Measurements from ENCODE around the gene SHLD2.
"Not testable (repeated sequence)": the region's sequence is repeated elsewhere in the genome, so short reads cannot be mapped to it uniquely, and the experiment has no call there.

Gene SHLD2, protein sequence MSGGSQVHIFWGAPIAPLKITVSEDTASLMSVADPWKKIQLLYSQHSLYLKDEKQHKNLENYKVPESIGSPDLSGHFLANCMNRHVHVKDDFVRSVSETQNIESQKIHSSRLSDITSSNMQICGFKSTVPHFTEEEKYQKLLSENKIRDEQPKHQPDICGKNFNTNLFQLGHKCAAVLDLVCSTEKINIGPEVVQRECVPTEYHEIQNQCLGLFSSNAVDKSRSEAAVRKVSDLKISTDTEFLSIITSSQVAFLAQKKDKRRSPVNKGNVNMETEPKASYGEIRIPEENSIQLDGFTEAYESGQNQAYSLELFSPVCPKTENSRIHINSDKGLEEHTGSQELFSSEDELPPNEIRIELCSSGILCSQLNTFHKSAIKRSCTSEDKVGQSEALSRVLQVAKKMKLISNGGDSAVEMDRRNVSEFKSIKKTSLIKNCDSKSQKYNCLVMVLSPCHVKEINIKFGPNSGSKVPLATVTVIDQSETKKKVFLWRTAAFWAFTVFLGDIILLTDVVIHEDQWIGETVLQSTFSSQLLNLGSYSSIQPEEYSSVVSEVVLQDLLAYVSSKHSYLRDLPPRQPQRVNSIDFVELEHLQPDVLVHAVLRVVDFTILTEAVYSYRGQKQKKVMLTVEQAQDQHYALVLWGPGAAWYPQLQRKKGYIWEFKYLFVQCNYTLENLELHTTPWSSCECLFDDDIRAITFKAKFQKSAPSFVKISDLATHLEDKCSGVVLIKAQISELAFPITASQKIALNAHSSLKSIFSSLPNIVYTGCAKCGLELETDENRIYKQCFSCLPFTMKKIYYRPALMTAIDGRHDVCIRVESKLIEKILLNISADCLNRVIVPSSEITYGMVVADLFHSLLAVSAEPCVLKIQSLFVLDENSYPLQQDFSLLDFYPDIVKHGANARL
- 15.0 to 69.5 (median 44.3) reads per million in 17 experiments for total RNA-seq

DNA sequence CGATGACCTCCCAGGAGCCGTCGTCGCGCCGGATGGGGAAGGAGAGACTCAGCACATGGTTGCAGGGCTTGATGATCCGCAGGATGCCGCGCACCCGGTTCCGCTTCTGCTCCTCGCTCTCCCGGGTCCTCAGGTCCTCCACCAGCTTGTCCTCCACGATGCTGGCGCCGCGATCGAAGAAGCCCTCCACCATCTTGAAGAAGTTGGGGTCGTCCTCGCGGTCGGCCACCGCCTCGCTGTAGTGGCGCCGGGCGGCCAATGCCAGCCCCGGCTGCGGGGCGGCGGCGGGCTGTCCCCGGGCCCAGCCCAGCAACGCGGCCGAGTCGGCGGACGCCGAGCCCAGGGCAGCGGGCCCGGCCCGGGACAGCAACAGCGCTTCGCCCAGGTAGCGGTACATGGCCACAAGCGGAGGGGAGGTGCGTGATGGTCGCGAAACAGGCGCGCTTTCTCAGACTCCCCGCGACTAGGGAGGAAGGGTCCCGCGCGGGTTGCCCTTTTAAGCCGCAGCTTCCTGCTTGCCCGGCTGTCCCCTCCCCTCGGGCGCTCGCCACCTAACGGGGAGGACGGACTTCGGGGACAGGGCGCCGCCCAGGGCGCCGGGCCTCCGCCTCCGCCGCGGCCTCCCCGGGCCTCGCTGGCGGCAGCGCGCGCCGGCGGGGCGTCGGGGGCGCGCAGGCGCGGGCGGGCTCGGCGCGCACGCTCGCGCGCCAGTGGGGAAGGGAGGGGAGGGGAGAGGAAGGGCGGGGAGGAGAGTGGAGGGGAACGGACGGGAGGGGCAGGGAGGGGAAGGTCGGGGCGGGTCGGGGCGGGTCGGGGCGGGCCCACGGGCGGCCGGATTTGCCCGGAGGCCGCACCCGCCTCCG is at the start of gene SHLD2, which contains the start of gene GLUD1:
TSS of gene SHLD2 (plus strand) at position 834 of the 863 bp plus-strand sequence. CDS start 56,149 bp downstream, outside the sequence.
TSS of gene GLUD1 (minus strand) at position 471 of the 863 bp plus-strand sequence. CDS start at position 397, 74 bp downstream.
- peak; percentile 94 to 99 (median 98) for DNase-seq

DNA sequence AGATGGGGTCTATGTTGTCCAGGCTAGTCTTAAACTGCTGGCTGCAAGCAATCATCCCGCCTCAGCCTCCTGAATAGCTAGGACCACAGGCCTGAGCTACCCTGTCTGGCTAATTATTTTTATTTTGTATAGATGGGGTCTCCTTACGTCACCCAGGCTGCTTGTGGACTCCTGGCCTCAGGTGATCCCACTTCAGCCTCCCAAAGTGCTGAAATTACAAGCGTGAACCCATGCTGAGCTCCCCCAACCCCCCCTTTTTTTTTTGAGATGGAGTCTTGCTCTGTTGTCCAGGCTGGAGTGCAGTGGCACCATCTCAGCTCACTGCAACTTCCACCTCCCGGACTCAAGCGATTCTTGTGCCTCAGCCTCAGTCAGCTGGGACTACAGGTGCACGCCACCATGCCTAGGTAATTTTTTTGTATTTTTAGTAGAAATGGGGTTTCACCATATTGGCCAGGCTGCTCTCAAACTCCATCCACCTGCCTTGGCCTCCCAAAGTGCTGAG is 49.5 kb upstream of the SHLD2 start:
- DNase-seq, result no peak

DNA sequence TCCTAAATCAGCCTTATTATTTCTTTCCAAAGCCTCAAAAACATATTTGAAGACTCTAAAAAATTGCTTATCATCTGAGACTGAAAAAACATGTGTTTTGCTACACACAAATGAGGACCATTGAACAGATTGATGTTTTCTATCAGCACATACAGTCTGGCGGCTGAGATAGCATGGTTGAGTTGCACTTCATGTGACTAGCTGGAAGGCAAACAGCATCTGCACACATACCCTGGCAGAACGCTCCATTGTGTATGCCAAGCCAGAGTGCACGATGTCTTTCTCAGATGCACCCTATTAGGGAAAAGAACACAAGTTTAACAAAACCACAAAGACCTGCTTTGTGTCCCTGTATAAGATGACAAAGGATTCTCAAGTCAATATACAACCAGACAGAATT is 41.9 kb upstream of the SHLD2 start:
- DNase-seq, result no peak

- DNase-seq, result no peak
Measured at GRCh38 chr10:87053577-87054181, 41.3 kb upstream of the SHLD2 start.

GRCh38 chr10:87054373-87055295 is 40.4 kb upstream of the SHLD2 start:
- DNase-seq, result peak; percentile 75 to 92 (median 84)

- DNase-seq, result no peak
Measured at GRCh38 chr10:87058171-87058570, 36.8 kb upstream of the SHLD2 start.

DNA sequence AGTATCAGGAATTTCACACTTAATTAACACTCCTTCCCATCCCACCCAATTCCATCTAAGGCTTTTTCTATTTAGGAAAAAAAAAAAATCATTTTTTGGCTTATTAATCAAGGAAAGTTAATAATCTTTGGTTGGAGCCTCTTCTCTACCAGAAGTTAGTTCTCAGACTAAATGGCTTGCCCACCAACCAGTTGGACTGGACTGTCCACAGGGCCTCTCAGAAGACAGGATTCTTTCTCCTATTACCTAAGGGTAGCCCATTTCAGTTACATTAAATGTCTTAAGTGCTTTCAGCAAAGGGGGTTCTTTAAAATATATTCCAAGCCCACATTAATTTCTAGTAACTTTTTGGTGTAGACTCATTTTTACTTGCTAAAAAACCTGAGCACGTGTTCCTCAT is 35.6 kb upstream of the SHLD2 start:
- no peak for DNase-seq

DNA sequence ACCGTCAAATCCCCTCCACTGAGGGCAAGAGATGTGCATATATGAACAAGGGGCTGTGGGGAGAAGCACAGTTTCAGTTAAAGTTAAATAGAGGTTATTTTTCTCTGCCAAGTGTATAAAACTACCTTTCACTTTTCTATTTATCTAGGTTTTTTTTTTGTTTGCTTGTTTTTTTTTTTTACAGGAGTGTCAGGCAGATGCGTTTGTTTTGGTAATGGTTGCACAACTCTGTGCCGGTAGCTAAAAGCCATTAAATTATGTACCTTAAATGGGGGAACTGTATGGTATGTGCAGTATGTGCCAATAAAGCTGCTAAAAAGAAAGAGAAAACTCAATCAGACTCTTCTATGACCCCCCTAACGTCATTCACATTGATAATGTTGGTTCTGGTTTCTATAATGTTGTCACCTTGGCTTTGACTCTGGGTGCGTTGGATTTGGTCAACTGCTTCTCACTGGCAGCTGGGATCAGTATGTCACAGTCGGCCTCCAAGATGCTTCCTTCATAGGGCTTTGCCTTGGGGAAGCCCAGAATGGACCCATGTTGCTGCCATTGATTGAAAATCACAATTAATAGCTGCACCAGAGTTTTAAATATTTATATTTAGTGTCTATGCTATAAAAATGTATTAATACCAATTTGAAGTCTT is 34.6 kb upstream of the SHLD2 start:
- DNase-seq, result no peak

DNA sequence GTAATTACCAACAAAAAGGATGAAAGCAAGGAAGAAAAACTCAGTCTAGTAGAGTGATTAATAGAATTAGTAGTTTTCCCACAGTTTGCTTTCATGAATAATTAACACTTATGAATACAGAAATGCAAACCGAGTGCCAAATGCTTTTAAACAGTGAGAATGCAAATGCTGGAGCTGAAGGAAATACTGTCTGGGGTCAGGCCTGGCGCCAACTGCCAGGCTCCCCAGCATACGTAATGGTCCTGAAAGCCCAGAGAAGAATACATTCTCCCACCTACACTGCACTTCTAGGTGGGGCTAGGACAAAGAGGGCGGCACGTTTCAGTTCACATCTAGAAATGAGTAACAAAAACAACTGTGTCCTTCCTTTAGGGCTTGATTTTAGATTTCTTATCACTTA is 30.4 kb upstream of the SHLD2 start:
- DNase-seq, result no peak

- no peak for DNase-seq
Measured at GRCh38 chr10:87066178-87066577, 28.8 kb upstream of the SHLD2 start.

DNA sequence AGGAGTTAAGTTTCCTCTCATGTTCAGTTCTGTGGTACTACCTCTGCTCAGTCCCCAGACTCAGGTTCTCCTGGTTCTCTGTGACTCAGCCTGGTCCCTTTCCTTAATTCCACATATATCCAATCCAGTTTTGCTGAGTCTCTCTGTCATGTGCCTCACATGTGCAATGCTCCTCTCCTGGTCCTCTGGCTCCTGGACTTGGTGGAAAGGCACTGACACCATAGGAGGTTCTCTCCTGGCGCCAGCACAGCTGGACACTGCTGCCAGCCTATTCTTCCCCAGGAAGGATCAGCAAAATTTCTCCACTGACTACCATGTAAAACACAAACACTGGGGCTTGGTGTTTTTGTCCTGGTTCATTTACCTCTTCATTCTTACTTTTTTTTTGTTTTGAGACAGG is 28.1 kb upstream of the SHLD2 start:
- no peak for DNase-seq

DNA sequence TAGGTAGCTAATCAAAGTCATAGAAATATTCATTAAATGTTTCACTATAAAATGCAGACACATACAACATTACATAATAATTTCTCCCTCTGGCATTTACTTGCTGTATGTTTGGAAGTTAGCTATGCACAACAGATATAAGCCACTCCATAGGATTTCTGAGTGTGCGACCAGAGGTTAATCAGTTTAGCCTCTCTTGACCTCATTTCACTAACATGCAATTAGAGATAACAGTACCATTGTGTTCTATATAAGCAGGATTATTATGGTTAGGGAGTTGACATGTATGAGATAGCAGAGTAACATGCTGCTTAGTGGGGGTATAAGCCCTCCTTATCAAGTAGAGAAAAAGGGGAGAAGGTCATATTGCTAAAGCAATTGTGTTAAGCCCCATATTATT is 26.7 kb upstream of the SHLD2 start:
- DNase-seq, result no peak

DNA sequence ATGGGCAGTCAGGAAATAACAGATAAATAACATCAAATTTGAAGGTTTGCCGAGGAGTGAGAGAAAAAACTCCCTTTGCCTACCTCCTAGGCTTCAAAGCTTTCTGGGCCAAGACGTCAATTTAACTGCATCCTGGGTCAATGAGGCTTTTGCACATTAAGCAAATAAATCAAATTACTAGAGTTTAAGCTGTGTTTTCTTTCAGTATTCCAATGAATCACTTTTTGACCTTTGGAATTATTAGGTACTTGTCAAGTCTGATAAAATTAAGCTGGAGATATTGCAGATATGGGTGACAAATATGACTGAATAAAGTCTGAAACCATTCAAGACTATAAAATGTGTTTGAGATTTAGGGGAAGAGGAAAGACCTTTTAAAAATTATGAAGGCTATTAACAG is 22.6 kb upstream of the SHLD2 start:
- DNase-seq, result no peak

GRCh38 chr10:87076421-87076820 is 18.6 kb upstream of the SHLD2 start:
- DNase-seq, result not testable (repeated sequence)

DNA sequence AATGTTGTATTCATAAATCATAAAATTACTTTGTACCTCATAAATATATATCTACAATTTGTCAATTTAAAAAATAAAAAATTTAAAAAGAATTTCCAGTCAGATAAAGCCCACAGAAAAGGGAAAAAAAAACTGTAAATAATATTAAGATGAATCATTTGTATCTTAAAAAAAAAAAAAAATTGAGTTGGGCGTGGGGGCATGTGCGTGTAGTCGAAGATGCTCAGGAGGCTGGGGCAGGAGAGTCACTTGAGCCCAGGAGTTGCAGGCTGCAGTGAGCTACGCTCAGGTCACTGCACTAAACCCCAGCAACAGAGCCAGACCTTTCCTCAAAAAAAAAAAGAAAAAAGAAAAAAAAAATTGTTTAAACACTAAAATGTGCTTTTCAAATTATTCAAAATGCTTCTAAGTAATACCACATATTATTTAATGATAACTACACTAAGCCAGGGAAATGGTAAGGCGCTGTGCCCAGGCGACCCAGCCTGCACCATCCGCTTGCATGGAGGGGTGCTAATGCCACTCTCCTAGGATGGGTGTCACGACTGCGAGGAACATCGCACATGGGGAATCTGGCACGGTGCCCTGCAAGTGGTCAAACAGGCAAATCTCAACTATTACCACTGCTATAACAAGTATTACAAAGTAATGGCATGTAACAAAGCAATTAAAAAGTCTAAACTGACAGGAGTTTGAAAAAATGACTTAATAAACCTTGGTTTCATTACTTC is 15.7 kb upstream of the SHLD2 start:
- DNase-seq, result no peak

- not testable (repeated sequence) for DNase-seq
Measured at GRCh38 chr10:87080621-87081020, 14.4 kb upstream of the SHLD2 start.

DNA sequence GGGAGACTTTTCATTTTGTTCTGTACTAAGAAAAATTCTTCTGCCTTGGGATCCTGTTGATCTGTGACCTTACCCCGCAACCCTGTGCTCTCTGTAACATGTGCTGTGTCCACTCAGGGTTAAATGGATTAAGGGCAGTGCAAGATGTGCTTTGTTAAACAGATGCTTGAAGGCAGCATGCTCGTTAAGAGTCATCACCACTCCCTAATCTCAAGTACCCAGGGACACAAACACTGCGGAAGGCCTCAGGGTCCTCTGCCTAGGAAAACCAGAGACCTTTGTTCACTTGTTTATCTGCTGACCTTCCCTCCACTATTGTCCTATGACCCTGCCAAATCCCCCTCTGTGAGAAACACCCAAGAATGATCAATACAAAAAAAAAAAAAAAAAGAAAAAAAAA is 13.4 kb upstream of the SHLD2 start:
- DNase-seq, result not testable (repeated sequence)

GRCh38 chr10:87082219-87082618 is 12.8 kb upstream of the SHLD2 start:
- DNase-seq, result not testable (repeated sequence)

Data from suppressor macrophage (primary cell).